Kidney (tissue), 14 donors: ENCODE data around the gene GCSH. TPM values are rescaled to one million over a fixed set of nuclear protein-coding genes. Genes with fewer than 3 reads are reported as not detected.

Experiments
- DNase-seq, 5 donors: peaks; one replicate each; pipeline ENCODE4 v3.0.0-alpha.2; 2013 to 2020
- FAIRE-seq: peaks from 2 replicates; lab custom pipeline; 2012; peaks lifted over from hg19 to GRCh38; lab: Jason Lieb, UNC
- H3K27ac ChIP-seq, 2 donors: one replicate each; pipeline ENCODE4 v1.7.0; 2013; ENCODE audit warnings: low read depth in 2 of 2, low read length in 2 of 2, inconsistent platforms in 1 of 2
- H3K27me3 ChIP-seq: one replicate; pipeline ENCODE4 v1.7.1; 2013; ENCODE audit warnings: low read length, inconsistent platforms; ENCODE audit not compliant: control insufficient read depth, insufficient read depth
- H3K36me3 ChIP-seq, 3 donors: one replicate each; pipeline versions ENCODE4 v1.7.0 to v1.7.1; 2013; ENCODE audit warnings: low read length in 3 of 3, control low read depth in 1 of 3, inconsistent platforms in 1 of 3; ENCODE audit not compliant: insufficient read depth in 3 of 3, control insufficient read depth in 2 of 3
- H3K4me1 ChIP-seq, 3 donors: one replicate each; pipeline versions ENCODE4 v1.7.0 to v1.7.1; 2013; ENCODE audit warnings: low read length in 3 of 3, inconsistent platforms in 1 of 3, low read depth in 1 of 3; ENCODE audit not compliant: control insufficient read depth in 2 of 3, insufficient read depth in 2 of 3
- H3K4me3 ChIP-seq, 3 donors: one replicate each; pipeline versions ENCODE4 v1.7.0 to v1.8.1; 2013; ENCODE audit warnings: low read length in 3 of 3, control low read depth in 1 of 3, inconsistent platforms in 1 of 3
- H3K9ac ChIP-seq, 3 donors: one replicate each; pipeline versions ENCODE4 v1.7.0 to v1.7.1; 2013; ENCODE audit warnings: low read length in 3 of 3, control low read depth in 1 of 3, inconsistent platforms in 1 of 3
- H3K9me3 ChIP-seq, 3 donors: one replicate each; pipeline versions ENCODE4 v1.7.0 to v1.7.1; 2013; ENCODE audit warnings: low read length in 3 of 3, control low read depth in 1 of 3, inconsistent platforms in 1 of 3; ENCODE audit not compliant: control insufficient read depth in 2 of 3, insufficient read depth in 1 of 3
- intact Hi-C: fragments of 100-400 bp; cut with DNase I; formaldehyde crosslinking; loops from one replicate; pipeline ENCODE4 v1.11.1; 2022
- polyA plus RNA-seq: library from polyadenylated mRNA; stranded (reverse); fragments of 350-450 nt; fragmentation: Illumina TruSeq; extraction: RNeasy Lipid Tissue Mini Kit (QIAGEN cat#74804); gene quantifications from one replicate; pipeline ENCODE4 v1.2.3, GENCODE V29; 2014; ENCODE audit warnings: low read depth, low replicate concordance; ENCODE audit not compliant: insufficient read depth
- total RNA-seq: library from RNA; stranded (reverse); fragmentation: NEBNext Ultra II Directional; extraction: Animal tissue kit (Norgen Biotek cat#: 25700); gene quantifications from one replicate; pipeline ENCODE4 v1.2.1, GENCODE V29; 2021
- TF ChIP-seq, protein P1 (sequence below): IDR thresholded peaks from 3 replicates; pipeline ENCODE4 v1.5.1; 2012; ENCODE audit warnings: mild to moderate bottlenecking, moderate library complexity, borderline replicate concordance; ENCODE audit not compliant: insufficient read depth; ENCODE audit errors: extremely low read depth
- donor health status: control.
- donor health status: control.
- donor health status: control.
- donor health status: control.
- donor health status: control.
- donor health status: DM: yes; HTN: yes; CAD: no.
- donor health status: Normal renal cell carcinoma (clear cell type).

The GCSH gene
- total and polyA plus RNA-seq, 2 donors from 2014 or later = 37.9 to 129 TPM

DNA sequence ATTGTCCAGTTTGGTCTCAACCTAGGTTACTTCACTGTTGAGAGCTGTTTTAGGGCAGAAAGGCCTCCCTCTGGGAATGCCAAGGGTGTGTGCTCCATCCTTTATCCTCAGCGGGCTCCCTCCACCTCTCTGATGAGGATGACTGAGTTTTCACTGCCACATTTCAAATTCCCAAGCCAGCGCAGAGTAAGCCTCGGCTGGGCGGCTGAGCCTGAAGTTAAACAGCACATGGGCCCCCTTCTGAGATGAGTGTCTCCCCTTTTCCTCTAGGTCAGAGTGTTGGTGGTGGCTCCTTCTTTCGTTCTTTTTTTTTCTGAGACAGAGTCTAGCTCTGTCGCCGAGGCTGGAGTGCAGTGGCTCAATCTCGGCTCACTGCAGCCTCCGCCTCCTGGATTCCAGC lies 5.5 kb upstream of the GCSH start:
- H3K4me1 ChIP-seq = peaks cover 0 to 2% (median 0%) of the 10 kb centered on the region in 3 donors
- H3K9me3 ChIP-seq = no peaks in the 10 kb centered on the region
- no peaks in the 10 kb centered on the region for H3K36me3 ChIP-seq
- peak in 1 of 5 donors; percentile 33 for DNase-seq
- H3K9ac ChIP-seq = no peak overlapping the region
- no peaks in the 10 kb centered on the region for H3K27me3 ChIP-seq
- no peak overlapping the region for H3K4me3 ChIP-seq
- intact Hi-C loops = no loop called here
- FAIRE-seq = no peak
- no peak overlapping the region for H3K27ac ChIP-seq
- TF ChIP-seq, protein P1, sequence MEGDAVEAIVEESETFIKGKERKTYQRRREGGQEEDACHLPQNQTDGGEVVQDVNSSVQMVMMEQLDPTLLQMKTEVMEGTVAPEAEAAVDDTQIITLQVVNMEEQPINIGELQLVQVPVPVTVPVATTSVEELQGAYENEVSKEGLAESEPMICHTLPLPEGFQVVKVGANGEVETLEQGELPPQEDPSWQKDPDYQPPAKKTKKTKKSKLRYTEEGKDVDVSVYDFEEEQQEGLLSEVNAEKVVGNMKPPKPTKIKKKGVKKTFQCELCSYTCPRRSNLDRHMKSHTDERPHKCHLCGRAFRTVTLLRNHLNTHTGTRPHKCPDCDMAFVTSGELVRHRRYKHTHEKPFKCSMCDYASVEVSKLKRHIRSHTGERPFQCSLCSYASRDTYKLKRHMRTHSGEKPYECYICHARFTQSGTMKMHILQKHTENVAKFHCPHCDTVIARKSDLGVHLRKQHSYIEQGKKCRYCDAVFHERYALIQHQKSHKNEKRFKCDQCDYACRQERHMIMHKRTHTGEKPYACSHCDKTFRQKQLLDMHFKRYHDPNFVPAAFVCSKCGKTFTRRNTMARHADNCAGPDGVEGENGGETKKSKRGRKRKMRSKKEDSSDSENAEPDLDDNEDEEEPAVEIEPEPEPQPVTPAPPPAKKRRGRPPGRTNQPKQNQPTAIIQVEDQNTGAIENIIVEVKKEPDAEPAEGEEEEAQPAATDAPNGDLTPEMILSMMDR = no peak

DNA sequence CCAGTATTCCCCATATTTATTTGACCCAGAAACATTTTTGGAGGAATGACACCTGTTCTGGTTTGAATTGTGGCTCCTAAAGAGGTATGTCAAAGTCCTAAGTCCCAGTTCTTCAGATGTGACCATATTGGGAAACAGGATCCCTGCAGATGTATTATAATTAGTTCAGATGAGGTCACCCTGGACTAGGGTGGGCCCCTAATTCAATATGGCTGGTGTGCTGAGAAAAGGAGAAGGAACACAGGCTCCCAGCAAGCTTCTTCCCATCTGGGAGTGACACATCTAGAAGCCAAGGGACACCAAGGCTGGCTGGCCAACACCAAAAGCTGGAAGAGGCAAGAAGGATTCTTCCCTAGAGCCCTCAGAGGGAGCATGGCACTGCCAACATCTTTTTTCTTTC lies 3.8 kb upstream of the GCSH start:
- intact Hi-C loops = no loop called here
- Histone ChIP-seq H3K36me3 (no peaks in the 10 kb centered on the region), H3K4me3 (no peak overlapping the region), H3K4me1 (peaks cover 0 to 4% (median 0%) of the 10 kb centered on the region in 3 donors), H3K27ac (no peak overlapping the region), H3K9ac (no peak overlapping the region), H3K9me3 (no peaks in the 10 kb centered on the region), H3K27me3 (no peaks in the 10 kb centered on the region)
- DNase-seq (no peak), FAIRE-seq (no peak)
- TF ChIP-seq, protein P1 = no peak

DNA sequence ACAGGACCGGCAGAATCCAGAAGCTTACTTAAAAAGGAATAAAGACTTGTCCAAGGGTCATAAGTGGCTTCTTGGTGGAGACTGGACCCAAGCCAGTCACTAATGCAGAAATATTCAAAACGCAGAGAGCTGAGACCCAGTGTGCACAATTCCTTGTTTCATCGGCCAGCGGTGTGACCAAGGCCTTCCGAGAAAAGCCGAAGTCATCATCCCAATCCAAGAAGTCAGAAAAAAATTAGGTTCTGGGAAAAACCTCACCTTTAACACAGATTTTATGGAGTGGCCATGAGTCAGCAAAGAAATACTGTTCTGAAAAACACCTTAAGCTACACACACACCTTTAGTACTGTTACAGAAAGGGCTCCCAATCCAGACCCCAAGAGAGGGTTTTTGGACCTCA lies 1.0 kb upstream of the GCSH start:
- intact Hi-C loops = no loop called here
- no peaks in the 10 kb centered on the region for H3K9me3 ChIP-seq
- no peaks in the 10 kb centered on the region for H3K27me3 ChIP-seq
- H3K9ac ChIP-seq = no peak overlapping the region
- H3K27ac ChIP-seq = no peak overlapping the region
- TF ChIP-seq, protein P1 = no peak
- FAIRE-seq (no peak), DNase-seq (no peak)
- H3K4me1 ChIP-seq = peaks cover 0 to 4% (median 0%) of the 10 kb centered on the region in 3 donors
- H3K4me3 ChIP-seq = no peak overlapping the region
- no peaks in the 10 kb centered on the region for H3K36me3 ChIP-seq

DNA sequence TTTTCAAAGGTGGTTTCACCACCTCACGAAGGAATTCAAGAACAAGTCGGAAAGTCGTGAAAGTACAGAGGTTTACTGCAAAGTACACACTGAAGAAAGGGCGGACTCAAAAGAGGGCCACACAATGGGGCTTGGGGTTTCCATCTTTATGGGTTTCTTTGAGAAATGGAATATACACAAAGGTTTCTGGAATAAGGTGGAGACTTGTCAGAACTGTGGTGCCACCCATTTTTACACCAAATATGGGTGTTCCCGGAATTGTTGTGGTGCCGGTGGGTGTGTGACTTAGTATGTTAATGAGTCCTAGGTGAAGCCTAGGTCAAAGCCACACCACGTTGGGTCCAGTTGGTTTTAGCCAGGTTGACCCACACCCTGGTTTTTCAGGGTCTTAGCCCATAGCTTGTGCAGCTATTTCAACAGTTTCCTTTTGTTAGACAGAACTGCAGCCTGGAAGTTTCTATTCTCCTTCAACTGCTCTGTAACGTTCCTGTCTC lies 567 bp upstream of the GCSH start:
- Histone ChIP-seq H3K9ac (peak overlapping the region in 1 of 3 donors; percentile 36), H3K27me3 (no peaks in the 10 kb centered on the region), H3K4me1 (peaks cover 0 to 4% (median 0%) of the 10 kb centered on the region in 3 donors), H3K27ac (peak overlapping the region in 1 of 2 donors; percentile 65), H3K36me3 (no peaks in the 10 kb centered on the region), H3K9me3 (no peaks in the 10 kb centered on the region), H3K4me3 (peak overlapping the region; percentile 38 to 68 (median 57))
- TF ChIP-seq, protein P1 = no peak
- FAIRE-seq (no peak), DNase-seq (peak in 1 of 5 donors; percentile 62)
- intact Hi-C loops = no loop called here
